OCI-LY3 (cell line): ENCODE data around the gene MICA.

Source experiments
- H2AFZ ChIP-seq: fragments of 200-600, 300-600 bp; shearing (Covaris generic); 2 replicates; pipeline ENCODE4 v1.6.0; 2014; ENCODE audit warnings: antibody characterized with exemption, low read depth, low read length
- H3K27ac ChIP-seq: fragments of 200-600, 300-600 bp; sonication (generic); 2 replicates; pipeline ENCODE4 v1.5.1; 2014; ENCODE audit warnings: mild to moderate bottlenecking, low read length, moderate library complexity, mixed read lengths
- H3K27me3 ChIP-seq: fragments of 200-600, 300-600 bp; sonication (generic); 2 replicates; pipeline ENCODE4 v1.6.1; 2014; ENCODE audit warnings: low read depth, low read length, mixed read lengths
- H3K36me3 ChIP-seq: fragments of 200-600, 300-600 bp; sonication (generic); replicated peaks from 2 replicates; pipeline ENCODE3; 2014; ENCODE audit warnings: low read depth, low read length, mixed read lengths
- H3K4me1 ChIP-seq: fragments of 300-600, 200-600 bp; sonication (generic); 2 replicates; pipeline ENCODE4 v1.6.1; 2014; ENCODE audit warnings: low read length, mixed read lengths
- H3K4me2 ChIP-seq: fragments of 200-600, 300-600 bp; sonication (generic); 2 replicates; pipeline ENCODE4 v1.6.1; 2014; ENCODE audit warnings: low read length, mixed read lengths
- H3K4me3 ChIP-seq: fragments of 300-600, 200-600 bp; sonication (generic); 2 replicates; pipeline ENCODE4 v1.5.1; 2014; ENCODE audit warnings: antibody characterized with exemption, mild to moderate bottlenecking, low read length, moderate library complexity
- H3K79me2 ChIP-seq: fragments of 300-600, 200-600 bp; shearing (Covaris generic); 2 replicates; pipeline ENCODE4 v1.6.1; 2014; ENCODE audit warnings: mild to moderate bottlenecking, low read length, mixed read lengths
- H3K9ac ChIP-seq: fragments of 300-600, 200-600 bp; shearing (Covaris generic); 2 replicates; pipeline ENCODE4 v1.6.0; 2014; ENCODE audit warnings: mild to moderate bottlenecking, low read length, moderate library complexity
- H3K9me3 ChIP-seq: fragments of 200-600, 300-600 bp; shearing (Covaris generic); 2 replicates; pipeline ENCODE4 v1.6.1; 2014; ENCODE audit warnings: low read length, mixed read lengths; ENCODE audit not compliant: insufficient read depth
- H4K20me1 ChIP-seq: fragments of 200-600, 300-600 bp; sonication (generic); 2 replicates; pipeline ENCODE4 v1.6.1; 2016; ENCODE audit warnings: low read length, mixed read lengths; ENCODE audit not compliant: insufficient read depth
- EZH2phosphoT487 ChIP-seq: fragments of 200-600 bp; shearing (Covaris generic); IDR thresholded peaks from 2 replicates; pipeline ENCODE4 v1.6.1; 2018; ENCODE audit warnings: antibody characterized with exemption, mixed run types, low read depth
- TF ChIP-seq, protein P1 (sequence below): fragments of 200-600, 300-600 bp; sonication (generic); IDR thresholded peaks from 2 replicates; pipeline ENCODE4 v1.5.1; 2014; ENCODE audit warnings: antibody characterized with exemption, low read length, low read depth

Gene MICA

DNA sequence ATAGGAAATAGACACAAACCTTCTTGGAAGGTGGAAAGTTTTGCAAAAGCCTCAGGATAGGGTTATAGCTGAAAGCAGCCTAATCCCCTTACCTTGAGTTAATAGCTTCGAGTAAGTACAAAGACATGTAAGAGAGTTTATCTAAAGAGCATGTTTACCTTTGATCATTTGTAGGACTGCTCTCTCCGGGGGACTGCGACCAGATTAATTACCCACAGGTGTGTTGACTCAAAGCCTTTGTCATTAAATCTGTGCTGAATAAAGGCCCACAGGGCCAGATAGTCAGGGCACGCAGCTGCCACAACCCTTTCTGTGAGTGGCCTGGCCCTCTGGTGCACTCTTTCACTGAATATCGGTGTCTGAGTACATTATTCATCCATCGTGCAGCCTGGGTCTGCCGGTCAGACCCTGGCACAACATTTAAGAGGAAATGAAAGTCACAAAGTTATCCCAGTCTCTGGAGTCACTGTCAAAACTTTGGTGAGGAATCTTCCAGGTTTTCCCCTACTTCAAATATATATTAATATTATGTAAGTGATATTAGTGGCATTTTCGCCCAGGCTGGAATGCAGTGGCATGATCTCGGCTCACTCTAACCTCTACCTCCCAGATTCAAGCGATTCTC lies 5.4 kb upstream of the MICA start:
- Histone ChIP-seq H3K36me3 (no peaks in the 10 kb centered on the region), H3K4me3 (no peak overlapping the region), H3K79me2 (no peaks in the 10 kb centered on the region), H3K4me2 (no peak overlapping the region), H3K27ac (no peak overlapping the region), H3K9me3 (no peaks in the 10 kb centered on the region), H2AFZ (no peak overlapping the region), H3K9ac (no peak overlapping the region), H3K27me3 (peaks cover 8% of the 10 kb centered on the region; the same call in 1 of the 2 replicates), H3K4me1 (no peaks in the 10 kb centered on the region), H4K20me1 (no peaks in the 10 kb centered on the region)
- no peak for TF ChIP-seq EZH2phosphoT487
- TF ChIP-seq, protein P1, sequence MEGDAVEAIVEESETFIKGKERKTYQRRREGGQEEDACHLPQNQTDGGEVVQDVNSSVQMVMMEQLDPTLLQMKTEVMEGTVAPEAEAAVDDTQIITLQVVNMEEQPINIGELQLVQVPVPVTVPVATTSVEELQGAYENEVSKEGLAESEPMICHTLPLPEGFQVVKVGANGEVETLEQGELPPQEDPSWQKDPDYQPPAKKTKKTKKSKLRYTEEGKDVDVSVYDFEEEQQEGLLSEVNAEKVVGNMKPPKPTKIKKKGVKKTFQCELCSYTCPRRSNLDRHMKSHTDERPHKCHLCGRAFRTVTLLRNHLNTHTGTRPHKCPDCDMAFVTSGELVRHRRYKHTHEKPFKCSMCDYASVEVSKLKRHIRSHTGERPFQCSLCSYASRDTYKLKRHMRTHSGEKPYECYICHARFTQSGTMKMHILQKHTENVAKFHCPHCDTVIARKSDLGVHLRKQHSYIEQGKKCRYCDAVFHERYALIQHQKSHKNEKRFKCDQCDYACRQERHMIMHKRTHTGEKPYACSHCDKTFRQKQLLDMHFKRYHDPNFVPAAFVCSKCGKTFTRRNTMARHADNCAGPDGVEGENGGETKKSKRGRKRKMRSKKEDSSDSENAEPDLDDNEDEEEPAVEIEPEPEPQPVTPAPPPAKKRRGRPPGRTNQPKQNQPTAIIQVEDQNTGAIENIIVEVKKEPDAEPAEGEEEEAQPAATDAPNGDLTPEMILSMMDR = no peak

DNA sequence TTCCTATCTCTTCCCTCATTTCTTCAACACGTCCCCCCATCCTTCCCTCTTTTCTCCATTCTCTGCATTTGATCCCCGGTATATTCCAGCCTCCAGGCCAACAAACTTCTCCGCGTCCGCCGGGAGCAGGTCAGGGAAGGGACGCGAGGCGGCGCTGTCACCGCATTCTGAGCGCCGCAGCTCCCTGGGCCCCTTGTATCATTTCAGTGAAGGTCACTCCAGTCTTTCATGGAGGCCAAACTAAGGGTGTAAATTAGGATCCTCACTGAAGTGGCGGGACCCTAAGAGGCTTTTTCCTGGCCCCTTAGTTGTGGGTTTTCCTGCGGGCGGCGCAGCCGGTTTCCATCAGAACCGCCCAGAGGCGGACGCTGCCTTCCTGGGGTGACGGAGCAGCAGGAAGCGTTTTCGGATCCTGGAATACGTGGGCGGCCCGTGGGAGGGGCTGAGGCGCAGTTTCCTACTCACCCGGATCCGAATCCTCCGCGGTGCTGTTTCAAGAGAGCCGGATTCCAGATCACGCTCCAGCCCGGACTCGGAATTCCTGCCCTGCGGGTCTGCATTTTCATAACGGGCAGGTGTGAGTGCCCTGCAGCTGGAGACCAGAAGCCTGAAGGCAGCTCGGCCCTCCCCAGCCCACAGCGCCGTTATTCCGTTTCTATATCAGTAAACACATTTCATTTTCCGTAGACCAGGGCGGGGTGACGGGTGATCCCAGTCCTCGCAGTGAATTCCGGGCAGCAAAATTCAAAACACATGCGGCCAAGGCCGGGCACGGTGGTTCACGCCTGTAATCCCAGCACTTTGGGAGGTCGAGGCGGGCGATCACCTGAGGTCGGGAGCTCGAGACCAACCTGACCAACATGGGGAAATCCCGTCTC lies 3.6 kb upstream of the MICA start:
- Histone ChIP-seq H4K20me1 (no peaks in the 10 kb centered on the region), H3K79me2 (no peaks in the 10 kb centered on the region), H3K4me2 (peak overlapping the region; percentile 49), H2AFZ (no peak overlapping the region; the same call in 1 of the 2 replicates), H3K27me3 (peaks cover 14% of the 10 kb centered on the region; the same call in 1 of the 2 replicates), H3K36me3 (no peaks in the 10 kb centered on the region), H3K4me3 (peak overlapping the region; percentile 81), H3K9me3 (no peaks in the 10 kb centered on the region), H3K27ac (no peak overlapping the region), H3K4me1 (no peaks in the 10 kb centered on the region), H3K9ac (peak overlapping the region; percentile 61)
- TF ChIP-seq, protein P1 = peak; percentile 48
- no peak for TF ChIP-seq EZH2phosphoT487

DNA sequence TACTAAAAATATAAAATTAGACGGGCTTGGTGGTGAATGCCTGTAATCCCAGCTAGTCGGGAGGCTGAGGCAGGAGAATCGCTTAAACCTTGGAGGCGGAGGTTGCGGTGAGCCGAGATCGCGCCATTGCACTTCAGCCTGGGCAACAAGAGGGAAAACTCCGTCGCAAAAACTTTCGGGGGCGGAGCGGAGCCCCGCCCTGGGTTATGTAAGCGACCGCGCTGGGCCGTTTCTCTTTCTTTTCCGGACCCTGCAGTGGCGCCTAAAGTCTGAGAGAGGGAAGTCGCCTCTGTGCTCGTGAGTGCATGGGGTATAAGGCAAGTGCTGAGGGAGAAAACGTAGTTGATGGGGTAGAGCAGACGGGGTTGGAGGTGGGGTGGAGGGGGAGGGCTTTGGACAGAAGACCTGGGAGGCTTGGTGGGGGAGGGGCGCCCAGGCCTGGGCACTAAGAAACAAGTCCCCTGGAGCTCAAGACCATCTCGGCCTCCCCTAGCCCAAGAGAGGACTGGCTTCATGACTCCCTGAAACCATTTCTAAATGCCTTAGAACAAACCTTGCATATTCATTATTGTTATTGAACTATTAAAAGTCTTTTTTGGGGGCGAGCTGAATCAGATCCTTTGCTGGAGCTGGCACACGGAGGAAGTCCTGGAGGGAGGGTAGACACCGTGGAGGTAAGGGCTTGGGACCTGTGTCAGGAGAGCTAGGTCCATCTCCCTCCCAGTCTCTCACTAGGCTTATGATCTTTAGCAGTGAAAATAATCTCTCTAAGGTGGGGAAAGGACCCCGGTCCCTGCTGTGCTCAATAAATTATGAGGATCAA lies 2.7 kb upstream of the MICA start:
- Histone ChIP-seq H3K27ac (no peak overlapping the region), H2AFZ (no peak overlapping the region; the same call in 1 of the 2 replicates), H3K9ac (peak overlapping the region; percentile 61), H4K20me1 (no peaks in the 10 kb centered on the region), H3K4me3 (peak overlapping the region; percentile 81), H3K27me3 (peaks cover 14% of the 10 kb centered on the region; the same call in 1 of the 2 replicates), H3K4me1 (no peaks in the 10 kb centered on the region), H3K9me3 (no peaks in the 10 kb centered on the region), H3K79me2 (no peaks in the 10 kb centered on the region), H3K4me2 (peak overlapping the region; percentile 49), H3K36me3 (no peaks in the 10 kb centered on the region)
- TF ChIP-seq, protein P1 = no peak
- no peak for TF ChIP-seq EZH2phosphoT487
